HEK293T (cell line): ENCODE measurements around the gene SAMMSON.

ENCODE experiments used
- ARNT ChIP-seq: fragments of 450-650 bp; IDR thresholded peaks from 2 replicates; pipeline ENCODE4 v1.6.1; 2017; ENCODE audit warnings: mild to moderate bottlenecking
- BHLHE40 ChIP-seq: fragments of 450-650 bp; IDR thresholded peaks from 2 replicates; pipeline ENCODE4 v1.6.1; 2016; ENCODE audit warnings: mild to moderate bottlenecking, moderate library complexity, borderline replicate concordance
- ELF4 ChIP-seq: fragments of 450-650 bp; IDR thresholded peaks from 2 replicates; pipeline ENCODE4 v1.6.1; 2017; ENCODE audit warnings: antibody characterized with exemption
- FOXA1 ChIP-seq: fragments of 450-650 bp; IDR thresholded peaks from 2 replicates; pipeline ENCODE4 v1.6.1; 2016; ENCODE audit warnings: mild to moderate bottlenecking
- FOXK2 ChIP-seq: fragments of 450-650 bp; IDR thresholded peaks from 2 replicates; pipeline ENCODE4 v1.6.1; 2016; ENCODE audit warnings: mild to moderate bottlenecking
- FOXM1 ChIP-seq: fragments of 450-650 bp; IDR thresholded peaks from 2 replicates; pipeline ENCODE4 v1.6.1; 2017; ENCODE audit warnings: mild to moderate bottlenecking, borderline replicate concordance
- HDGF ChIP-seq: fragments of 450-650 bp; IDR thresholded peaks from 2 replicates; pipeline ENCODE4 v1.6.1; 2017; ENCODE audit warnings: antibody characterized with exemption, borderline replicate concordance
- L3MBTL2 ChIP-seq: fragments of 450-650 bp; conservative IDR thresholded peaks from 2 replicates; pipeline ENCODE4 v1.6.1; 2016; ENCODE audit warnings: mild to moderate bottlenecking
- NFRKB ChIP-seq: fragments of 450-650 bp; IDR thresholded peaks from 2 replicates; pipeline ENCODE4 v1.6.1; 2016; ENCODE audit warnings: mild to moderate bottlenecking, moderate library complexity
- SP1 ChIP-seq: fragments of 450-650 bp; IDR thresholded peaks from 2 replicates; pipeline ENCODE4 v1.6.1; 2017
- SUZ12 ChIP-seq: fragments of 450-650 bp; IDR thresholded peaks from 2 replicates; pipeline ENCODE4 v1.6.1; 2016; ENCODE audit warnings: mild to moderate bottlenecking
- TARDBP ChIP-seq: fragments of 450-650 bp; IDR thresholded peaks from 2 replicates; pipeline ENCODE4 v1.6.1; 2016
- ZNF384 ChIP-seq: fragments of 450-650 bp; IDR thresholded peaks from 2 replicates; pipeline ENCODE4 v1.6.1; 2016

DNA sequence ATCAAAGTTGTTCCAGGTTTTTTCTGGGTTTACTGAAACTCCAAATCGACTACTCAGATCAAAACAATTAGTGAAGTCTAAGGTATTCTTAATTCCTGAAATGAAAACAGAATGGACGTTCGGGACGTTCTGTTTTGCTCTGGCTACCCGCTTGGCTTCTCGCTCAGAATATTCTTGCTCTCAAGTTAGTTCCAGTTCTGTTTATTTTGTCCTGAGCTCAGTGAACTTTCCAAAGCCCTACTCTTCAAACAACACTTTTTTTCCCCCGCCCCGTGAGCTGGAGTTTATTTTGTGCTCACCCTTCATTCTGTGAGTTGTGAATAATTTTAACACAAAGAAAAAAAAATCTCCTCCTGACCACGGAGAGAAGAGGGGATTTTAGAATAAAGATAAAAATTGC, 72.6 kb downstream of the SAMMSON start:
- no peak for TF ChIP-seq L3MBTL2
- TF ChIP-seq BHLHE40: no peak
- no peak for TF ChIP-seq FOXA1
- TF ChIP-seq SUZ12: no peak
- no peak for TF ChIP-seq NFRKB
- no peak for TF ChIP-seq FOXM1
- TF ChIP-seq TARDBP: no peak
- TF ChIP-seq HDGF: no peak
- TF ChIP-seq ARNT: no peak
- no peak for TF ChIP-seq ELF4
- no peak for TF ChIP-seq ZNF384
- TF ChIP-seq SP1: no peak
- TF ChIP-seq FOXK2: no peak
